HG03135 (cell line): ENCODE results near the gene CKS2.
"Not testable (repeated sequence)": the region's sequence is repeated elsewhere in the genome, so short reads cannot be mapped to it uniquely, and the experiment has no call there.

Experiments used
- ATAC-seq: cut with Tn5 transposase; IDR thresholded peaks from one replicate; pipeline ENCODE4 v1.9.1; 2021; ENCODE audit warnings: mild to moderate bottlenecking, moderate library complexity; ENCODE audit not compliant: unreplicated experiment

Gene CKS2

DNA sequence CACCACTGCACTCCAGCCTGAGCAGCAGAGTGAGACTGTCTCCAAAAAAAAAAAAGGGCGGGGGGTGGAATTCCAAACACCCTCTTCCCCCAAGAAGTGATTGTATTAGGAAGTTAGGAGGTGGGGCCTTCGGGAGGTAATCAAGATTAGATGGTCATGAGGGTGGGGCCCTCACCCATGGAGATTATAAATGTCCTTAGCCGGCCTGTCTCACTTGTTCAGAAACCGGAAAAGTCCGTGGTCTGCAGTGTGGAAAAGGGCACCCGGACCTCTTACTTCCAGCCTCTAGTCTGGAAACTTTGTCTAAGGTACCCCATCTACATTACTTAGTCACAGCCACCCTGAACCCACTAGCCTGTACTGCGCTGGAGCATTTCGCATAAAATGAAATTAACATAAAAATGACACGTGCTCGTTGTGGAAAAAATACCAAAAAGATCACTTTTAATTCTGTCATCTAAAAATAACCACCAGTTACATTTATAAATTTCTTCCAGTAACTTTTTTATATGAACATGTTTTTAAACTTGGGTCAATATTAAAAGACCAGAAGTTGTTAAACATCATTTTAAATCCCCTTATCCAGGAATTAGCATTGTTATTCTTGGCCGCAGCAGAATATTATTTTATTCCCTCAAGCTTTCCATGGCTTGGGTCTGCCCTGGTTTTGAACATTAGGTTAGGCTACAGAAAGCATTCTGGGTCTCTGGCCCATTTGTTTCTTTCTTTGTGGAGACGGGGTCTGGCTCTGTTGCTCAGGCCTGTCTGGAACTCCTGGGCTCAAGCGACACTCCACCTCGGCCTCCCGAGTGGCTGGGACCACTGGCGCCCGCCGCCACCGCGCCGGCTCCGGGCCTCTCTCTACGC lies 1.2 kb upstream of the CKS2 start:
- no peak for ATAC-seq

DNA sequence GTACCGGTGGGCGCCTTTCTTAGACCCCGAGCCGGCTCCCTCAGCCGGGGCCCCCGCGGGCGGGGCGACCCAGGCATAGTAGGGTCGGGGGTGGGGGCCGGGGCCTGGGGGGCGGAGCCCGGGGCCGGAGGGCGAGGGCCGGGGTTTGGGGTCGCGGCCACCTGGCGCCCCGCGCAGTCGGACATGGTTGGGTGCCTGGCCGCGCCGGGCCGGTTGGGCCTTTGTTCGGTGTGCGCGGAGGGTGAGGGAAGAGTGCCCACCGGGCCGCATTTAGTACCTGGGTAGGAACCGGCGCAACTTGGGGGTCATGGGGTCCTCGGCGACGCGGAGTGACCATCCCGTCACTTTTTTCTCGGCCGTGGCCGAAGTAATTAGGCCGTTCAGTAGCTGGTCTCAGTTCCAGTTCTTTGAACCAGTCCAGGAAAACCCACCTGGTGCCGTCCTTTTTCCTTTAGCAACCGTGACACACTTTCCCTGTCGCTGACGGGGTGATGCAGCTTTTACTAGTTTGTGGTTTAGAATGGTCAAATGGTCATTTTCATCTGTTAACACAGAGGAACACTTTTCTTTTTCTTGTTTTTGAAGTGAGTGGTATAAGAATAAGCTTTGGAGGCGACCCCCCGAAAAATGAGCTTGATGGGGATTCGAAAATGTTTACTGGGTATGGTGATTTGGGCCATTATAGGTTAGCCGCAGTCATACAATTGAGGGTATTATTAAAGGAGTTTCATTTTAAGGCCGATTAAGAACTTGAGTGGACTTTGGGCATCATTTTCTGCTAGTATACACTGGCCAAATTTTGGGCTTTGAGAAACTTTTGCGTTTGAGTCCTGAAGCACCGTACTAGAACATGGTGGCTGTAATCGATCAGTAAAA lies 589 bp downstream of the CKS2 start:
- no peak for ATAC-seq

DNA sequence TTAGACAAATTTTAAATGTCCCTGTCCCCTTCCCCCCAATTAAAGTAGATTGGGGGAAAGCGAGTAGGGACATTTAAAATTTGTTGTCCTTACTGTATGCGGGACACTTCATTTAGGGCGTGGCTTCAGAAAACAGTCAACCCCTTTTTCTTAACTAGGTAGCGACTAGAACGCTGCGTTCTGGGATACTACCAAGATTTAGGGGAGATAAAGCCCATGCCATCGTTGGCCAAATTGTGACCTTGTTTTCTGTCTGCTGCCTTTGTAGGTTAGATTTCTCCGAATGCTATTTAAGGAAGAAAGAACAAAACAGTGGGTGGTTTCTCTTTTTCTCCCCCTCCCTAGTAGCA lies 1.2 kb downstream of the CKS2 start:
- no peak for ATAC-seq

DNA sequence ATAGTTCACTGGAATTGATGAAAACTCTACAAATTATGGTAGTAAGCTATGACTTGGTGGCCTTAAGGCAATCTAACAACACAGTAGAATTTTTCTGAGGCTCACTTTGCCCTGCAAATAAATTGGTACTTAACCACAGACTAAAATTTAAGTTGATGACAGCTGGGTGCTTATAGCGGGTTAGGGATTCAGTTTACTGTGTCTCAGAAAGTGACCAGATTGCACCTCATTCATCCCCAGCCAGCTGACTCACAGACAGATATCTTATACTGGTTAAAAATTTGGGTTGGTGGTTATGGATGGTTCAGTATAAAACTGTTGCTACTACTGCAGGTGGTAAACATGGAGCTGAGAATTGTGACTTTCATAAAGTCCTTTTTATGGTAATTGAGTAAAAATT lies 2.8 kb downstream of the CKS2 start:
- no peak for ATAC-seq

DNA sequence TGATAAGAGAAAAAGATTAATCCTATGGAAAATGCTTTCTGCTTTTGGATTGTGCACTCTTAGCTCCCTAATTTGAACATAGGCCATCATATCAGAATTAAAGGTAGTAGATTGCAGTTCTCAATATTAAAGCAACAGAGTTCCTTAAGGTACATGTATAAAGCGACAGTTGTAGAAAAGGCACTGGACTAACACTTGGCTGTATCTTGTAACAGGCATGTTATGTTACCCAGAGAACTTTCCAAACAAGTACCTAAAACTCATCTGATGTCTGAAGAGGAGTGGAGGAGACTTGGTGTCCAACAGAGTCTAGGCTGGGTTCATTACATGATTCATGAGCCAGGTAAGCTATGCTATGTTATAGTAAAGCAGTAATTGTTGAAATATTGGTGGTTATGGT lies 4.0 kb downstream of the CKS2 start:
- no peak for ATAC-seq

DNA sequence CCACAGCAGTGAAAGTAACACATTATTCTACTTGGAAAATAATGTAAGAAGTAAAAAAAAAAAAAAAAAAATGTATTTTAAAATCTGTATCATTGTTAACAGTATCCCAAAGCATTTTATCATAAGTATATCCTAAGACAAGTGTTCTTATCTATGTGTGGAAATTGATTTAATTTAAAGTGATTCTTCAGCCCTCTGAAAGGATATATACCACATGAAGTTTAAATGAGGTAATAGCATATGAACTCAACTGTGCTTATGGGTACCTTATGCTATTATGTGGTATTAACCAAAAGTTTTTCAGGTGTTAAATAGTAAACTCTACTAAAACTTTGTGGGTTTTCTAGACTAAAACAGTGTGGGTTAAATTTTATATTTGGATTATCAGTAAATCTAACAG lies 4.5 kb downstream of the CKS2 start:
- no peak for ATAC-seq

DNA sequence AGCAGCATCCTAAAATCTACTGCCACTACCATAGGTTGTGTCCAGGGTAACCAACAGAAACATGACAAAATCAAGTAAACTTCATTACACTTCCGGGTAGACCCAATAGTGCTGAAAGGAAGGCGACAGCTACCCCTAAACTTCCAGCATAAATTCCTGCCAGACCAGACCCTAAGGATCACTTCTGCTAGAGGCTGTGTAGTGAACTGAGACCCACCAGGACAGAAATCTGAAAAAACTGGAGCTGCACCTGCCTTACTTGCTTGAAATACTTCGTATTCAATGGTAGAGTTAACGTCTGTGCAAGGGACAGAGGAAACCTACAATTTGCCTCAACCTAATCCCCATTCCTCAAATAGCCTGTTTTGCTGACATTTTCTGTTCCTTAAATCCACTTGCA lies 6.3 kb downstream of the CKS2 start:
- no peak for ATAC-seq

DNA sequence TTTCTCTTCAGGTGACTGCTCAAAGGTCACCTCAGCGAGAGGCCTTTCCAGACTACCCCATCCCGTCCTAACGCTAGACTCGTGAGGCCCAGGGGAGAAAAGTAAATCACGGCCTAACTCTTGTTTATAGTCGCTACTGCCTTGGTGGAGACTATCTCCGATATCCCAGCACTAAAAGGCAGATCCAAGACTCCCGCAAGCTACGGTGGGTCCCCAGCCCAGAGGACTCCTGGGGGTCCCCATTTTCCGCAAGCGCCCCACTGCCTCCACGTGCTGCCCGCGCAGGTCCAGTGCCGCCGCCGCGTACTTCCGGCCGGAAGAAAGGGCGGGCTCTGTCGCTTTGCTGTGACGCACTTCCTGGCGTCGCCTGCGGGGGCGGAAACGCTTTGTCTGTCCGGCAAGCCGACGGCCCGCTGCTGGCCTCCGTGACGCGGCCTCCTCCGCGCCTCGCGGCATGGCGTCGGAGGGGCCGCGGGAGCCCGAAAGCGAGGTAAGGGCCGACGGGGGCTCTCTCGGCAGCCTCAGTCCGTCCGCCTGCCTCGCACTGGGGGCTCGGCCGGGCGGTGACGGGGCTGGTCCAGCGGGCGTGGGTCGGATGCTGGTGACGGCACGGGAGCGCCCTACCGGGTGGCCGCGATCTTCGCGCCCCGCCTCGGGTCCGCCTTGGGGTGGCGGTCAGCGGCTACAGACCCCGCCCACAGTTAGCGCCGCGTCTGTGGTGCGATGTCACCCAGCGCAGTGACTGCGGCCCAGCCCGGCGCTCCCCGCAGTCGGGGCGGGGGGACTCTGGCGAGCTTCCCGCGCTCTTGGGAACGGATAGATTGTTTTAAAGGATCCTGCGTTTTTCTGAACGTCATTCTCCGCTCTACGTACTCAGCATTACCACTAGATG lies 7.4 kb downstream of the CKS2 start, which contains the start of gene SECISBP2:
Gene SECISBP2 (plus strand): TSS at position 378 of the 892 bp plus-strand sequence. CDS start 77 bp downstream, at position 455.
- ATAC-seq = peak; percentile 89

DNA sequence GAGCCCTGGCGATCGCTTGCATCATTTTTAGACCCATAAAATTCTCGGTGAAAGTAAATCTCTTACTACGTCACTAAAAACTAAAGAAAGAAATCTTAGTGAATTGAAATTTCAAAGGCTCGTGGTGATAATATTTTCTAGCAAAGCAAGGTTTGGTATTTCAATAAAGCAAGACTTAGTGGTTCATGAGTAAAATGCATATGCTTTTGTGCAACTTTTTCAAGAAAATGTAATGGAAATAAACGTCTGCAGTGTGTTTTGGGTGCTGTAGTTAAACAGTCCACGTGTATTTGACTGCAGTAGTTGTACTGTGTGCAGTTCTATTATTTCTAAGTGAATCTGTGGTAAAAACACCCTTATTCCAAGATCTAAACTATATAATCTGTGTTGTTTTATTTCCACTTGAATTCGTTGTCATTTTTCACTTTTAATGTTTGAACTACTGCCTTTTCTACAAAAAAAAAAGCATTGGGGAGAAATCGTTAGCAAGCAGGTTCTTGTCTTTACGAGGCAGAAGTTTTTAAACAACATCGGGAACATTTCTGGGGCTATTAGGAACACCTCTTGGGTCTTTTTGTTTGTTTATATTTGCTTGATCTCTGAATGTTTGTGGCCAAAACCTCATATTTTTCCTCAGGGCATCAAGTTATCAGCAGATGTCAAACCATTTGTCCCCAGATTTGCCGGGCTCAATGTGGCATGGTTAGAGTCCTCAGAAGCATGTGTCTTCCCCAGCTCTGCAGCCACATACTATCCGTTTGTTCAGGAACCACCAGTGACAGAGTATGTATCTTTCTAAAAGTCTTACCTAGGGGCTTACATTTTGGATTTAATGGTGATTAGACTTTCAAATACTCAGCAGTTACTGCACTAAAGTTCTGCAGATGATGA lies 8.3 kb downstream of the CKS2 start:
- no peak for ATAC-seq

DNA sequence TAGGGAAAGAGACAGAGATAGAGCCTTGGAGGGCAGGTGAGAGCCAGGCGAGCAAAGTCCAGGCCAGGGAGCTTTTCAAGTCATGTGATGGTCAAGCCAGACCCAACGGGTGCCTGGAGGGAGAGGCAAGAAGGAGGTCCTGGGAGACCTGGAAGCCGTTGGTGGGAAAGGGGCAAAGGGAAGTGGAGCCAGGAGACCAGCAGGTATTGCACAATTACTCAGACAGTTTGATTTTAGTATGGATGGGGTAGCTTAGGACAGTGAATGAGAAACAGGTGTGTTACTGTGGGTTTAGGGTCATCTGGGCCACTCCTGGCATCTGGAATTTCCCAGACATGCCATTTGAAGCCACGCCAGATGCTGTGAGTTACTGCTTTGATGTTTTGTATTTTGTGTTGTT lies 12.4 kb downstream of the CKS2 start:
- ATAC-seq = no peak

DNA sequence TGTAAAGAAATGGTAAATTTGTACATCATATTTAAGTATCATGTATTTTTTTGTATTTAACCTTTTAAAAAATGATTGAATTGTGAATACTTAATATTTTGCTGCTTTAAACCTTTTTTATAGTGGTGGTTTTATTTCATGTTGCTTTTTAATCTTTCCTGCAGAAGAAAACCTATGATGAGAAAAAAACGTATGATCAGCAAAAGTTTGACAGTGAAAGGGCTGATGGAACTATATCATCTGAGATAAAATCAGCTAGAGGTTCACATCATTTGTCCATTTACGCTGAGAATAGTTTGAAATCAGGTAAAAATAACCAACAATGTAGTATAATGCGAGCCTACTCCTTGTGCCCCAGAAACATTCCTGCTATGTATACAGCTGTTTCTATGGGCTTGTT lies 14.7 kb downstream of the CKS2 start:
- no peak for ATAC-seq

DNA sequence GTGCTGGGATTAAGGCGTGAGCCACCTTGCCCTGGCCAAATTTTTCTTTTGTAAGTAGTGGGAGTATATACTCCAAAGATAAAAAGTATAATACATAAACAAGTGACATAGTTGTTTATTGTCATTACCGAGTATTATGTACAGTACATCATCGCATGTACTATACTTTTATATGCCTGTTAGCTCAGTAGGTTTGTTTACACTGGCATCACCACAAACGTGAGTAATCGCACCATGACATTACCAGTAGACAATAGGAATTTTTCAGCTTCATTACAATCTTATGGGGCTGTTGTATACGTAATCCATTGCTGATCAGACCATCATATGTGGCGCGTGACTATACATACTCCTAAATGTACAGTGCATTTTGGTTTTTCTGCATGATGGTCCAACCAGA lies 17.1 kb downstream of the CKS2 start:
- no peak for ATAC-seq

DNA sequence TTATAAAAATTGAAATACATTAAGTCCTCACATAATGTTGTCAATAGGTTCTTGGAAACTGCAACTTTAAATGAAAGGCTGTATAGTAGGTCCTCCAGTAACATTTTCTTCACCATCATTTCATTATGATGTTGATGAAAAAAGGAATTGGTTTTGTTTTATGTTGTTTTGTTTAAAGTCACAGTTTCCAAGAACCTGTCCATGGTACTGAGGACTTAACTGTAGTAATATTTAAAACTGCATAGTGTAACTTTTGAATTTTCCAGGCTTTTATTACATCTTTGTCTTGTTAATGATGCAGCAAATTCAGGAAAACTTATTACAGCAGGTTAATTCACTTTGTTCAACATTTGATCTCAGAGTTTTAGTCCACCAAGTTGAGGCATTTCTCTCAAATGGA lies 18.9 kb downstream of the CKS2 start:
- no peak for ATAC-seq

DNA sequence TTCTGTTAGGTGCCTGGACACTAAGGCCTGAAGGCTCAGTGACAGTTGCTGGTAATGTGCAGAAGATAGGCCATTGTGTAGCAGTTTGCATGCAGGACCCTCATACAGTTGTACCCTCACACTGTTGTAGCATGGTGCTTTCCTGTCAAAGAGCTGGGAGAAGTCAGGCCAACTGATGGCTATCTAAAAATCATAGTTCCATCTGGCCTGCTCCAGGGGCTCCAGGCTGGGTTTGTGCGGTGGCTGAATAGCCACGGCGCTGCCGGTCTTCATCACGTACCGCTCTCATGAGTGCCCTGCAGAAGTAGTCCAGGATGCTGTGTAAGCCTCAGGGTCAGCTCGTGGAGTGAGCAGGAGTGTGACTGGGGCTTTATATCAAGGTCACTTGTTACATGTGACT lies 19.5 kb downstream of the CKS2 start:
- ATAC-seq = no peak

DNA sequence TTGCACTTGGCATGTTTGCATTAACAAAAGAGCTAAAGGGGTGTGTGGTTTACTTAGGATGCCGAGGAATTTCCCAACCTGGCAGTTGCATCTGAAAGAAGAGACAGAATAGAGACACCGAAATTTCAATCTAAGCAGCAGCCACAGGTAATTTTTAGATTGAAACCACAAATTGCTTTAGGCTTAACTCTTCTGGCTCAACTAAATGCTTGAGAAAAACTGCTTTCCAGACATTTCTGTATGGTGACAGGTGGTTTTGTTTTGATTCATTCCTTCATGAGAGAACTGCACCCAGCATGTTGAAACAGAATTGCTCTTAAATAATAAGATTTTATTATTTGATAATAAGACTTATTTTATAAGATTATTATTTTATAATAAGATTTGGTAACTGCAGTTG lies 28.8 kb downstream of the CKS2 start:
- ATAC-seq = no peak

DNA sequence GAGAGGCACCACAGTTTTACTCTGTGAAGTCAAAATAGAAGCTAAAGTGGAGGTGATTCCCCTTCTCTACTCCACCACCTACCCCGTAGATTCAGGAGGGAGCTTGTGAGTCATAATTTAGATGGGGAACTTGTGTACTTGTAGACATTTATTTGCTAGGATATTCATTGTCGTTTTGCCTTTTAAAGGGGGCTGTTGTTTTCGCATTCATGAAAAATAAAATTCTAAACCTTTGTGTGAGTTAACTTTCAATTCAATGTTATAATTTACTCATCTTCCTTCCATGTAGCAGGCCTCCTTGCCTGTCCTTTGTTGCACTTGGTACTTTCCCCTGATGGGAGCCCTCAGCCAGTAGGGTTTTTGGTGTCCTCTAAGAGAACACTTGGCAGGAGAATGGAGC lies 29.3 kb downstream of the CKS2 start:
- no peak for ATAC-seq

DNA sequence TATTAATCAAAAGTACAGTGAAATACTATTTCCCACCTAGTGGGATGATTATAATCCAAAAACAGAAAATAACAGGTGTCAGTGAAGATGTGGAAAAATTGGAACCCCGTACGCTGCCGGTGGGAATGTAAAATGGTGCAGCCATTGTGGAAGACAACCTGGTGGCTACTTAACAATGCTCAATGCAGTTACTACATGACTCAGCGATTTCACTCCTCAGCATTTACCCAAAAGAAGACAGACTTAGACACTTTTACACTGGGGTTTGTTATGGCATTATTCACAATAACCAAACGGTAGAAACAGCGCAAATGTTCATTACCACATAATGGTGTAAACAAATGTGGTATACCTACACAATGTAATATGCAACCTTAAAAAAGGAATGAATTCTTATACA lies 31.2 kb downstream of the CKS2 start:
- no peak for ATAC-seq

DNA sequence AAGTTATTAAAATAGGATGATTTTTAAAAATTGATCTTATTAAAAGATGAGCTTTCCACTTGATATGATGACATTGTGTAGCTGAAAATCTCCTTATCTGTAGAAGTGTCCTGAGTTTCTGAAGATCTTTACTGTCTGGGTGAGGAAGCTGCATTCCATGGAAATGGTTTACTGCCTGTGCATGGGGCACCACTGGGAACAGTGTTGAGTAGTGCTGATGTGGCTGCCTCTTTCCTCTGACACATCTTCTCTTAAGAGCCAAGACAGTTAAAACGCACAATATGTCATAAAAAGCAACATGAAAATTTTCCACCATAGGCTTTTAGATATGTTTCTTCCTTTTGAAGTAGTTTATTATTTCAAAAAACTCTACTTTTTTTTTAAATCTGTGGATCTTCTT lies 32.0 kb downstream of the CKS2 start:
- ATAC-seq = no peak

DNA sequence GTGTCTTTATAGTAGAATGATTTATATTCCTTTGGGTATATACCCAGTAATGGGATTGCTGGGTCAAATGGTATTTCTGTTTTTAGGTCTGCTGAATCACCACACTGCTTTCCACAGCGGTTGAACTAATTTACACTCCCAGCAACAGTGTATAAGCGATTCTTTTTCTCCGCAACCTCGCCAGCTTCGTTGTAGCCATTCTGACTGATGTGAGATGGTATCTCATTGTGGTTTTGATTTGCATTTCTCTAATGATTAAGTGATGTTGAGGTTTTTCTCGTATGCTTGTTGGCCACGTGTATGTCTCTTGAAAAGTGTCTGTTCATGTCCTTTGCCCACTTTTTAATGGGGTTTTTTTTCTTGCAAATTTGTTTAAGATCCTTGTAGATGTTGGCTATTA lies 32.8 kb downstream of the CKS2 start:
- ATAC-seq = not testable (repeated sequence)

DNA sequence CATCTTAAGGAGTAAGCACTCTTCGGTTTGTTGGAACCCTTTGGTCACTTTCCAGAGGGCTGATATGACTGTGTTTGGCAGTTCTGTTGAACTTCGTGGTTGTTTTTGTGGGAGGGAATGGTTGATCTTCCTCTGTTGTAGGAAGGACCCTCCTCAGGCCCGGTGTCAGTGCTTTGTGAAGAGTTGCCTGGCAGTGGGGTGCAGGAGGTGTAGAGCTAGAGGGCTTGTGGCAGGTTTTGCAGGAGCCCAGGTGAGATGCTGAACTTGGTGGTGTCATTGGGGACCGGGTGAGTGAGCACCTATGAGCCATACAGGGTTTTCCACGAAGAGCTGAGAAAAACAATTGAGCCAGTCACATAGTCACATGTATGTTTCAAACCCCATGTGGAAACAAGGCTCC lies 34.5 kb downstream of the CKS2 start:
- no peak for ATAC-seq
